Measurements from ENCODE around the gene OAF. TPM values are rescaled to one million over a fixed set of nuclear protein-coding genes. Genes with fewer than 3 reads are reported as not detected.

The OAF gene
- total RNA-seq, 1 donor from 2014 or later = 56.7 TPM

DNA sequence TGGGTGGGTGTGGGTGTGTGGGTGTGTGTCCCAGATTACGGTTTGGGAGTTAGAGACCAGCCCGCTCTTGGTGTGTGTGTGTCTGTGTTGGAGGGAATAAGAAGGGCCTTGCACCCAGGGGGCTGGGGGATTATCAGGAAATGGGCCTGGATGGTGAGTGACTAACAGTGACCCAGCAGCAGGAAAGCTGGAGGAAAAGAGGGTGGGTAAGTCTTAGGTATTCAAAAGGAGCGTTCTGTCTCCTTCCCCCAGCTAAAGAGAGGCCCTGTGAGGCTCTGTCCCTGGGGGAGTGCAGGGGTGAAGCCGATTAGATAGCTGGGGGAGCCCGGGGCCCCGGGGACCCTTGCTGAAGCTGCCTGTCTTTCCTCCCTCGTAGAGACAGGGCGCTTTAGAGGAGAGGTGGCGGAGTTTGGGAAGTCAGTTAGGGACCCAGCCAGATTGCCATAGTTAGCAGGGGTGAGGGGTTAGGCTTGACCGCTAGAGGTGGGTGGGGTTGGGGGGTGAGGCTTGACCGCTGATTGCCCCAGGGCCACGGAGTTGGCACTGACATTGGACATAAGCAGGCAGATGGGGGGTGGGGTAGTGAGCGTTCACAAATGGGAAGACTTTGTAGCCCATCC, 1.5 kb downstream of the OAF start:
- no peak for DNase-seq (ENCODE audit: extremely low spot score in 2 of 2)
- H3K4me3 ChIP-seq = peak overlapping the region; percentile 49 to 83
- peaks cover 91% of the 10 kb centered on the region for H3K4me1 ChIP-seq
- intact Hi-C loops (cut with DNase I) = no loop called here
- H3K36me3 ChIP-seq = no peaks in the 10 kb centered on the region
- no peaks in the 10 kb centered on the region for H3K27me3 ChIP-seq
- no peaks in the 10 kb centered on the region for H3K9me3 ChIP-seq
- TF ChIP-seq POLR2AphosphoS5 (IDR thresholded peaks at IDR 0.05; ENCODE audit: insufficient read depth in 1 of 2, low read depth in 1 of 2) (no peak), POLR2A (IDR thresholded peaks at IDR 0.05) (no peak)
- TF ChIP-seq, protein P1, sequence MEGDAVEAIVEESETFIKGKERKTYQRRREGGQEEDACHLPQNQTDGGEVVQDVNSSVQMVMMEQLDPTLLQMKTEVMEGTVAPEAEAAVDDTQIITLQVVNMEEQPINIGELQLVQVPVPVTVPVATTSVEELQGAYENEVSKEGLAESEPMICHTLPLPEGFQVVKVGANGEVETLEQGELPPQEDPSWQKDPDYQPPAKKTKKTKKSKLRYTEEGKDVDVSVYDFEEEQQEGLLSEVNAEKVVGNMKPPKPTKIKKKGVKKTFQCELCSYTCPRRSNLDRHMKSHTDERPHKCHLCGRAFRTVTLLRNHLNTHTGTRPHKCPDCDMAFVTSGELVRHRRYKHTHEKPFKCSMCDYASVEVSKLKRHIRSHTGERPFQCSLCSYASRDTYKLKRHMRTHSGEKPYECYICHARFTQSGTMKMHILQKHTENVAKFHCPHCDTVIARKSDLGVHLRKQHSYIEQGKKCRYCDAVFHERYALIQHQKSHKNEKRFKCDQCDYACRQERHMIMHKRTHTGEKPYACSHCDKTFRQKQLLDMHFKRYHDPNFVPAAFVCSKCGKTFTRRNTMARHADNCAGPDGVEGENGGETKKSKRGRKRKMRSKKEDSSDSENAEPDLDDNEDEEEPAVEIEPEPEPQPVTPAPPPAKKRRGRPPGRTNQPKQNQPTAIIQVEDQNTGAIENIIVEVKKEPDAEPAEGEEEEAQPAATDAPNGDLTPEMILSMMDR (IDR thresholded peaks at IDR 0.05) = no peak
- peak overlapping the region; percentile 80 for H3K27ac ChIP-seq

DNA sequence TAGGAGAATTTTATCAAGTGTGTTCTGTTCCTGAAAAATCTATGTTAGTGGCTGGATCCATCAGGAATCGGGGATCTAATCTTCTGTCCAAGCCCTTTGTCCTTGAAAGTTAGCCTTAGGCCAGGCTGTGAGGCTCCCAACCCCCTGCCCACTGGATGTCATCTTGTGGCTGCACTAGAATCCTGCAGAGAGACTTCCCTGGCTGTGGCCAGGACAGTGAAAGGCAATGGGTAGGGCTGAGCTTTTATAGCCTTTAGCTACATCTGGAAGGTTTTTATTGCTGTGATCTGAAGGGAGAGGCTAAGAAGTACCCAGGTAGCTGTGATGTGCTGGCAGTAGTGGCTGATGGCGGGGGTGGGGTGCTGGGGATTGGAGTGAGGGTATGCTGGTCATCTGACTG, 2.1 kb downstream of the OAF start:
- no peaks in the 10 kb centered on the region for H3K36me3 ChIP-seq
- H3K4me1 ChIP-seq = peaks cover 91% of the 10 kb centered on the region
- peak overlapping the region; percentile 49 to 83 for H3K4me3 ChIP-seq
- no peak for DNase-seq (ENCODE audit: extremely low spot score in 2 of 2)
- no peaks in the 10 kb centered on the region for H3K9me3 ChIP-seq
- TF ChIP-seq POLR2AphosphoS5 (IDR thresholded peaks at IDR 0.05; ENCODE audit: insufficient read depth in 1 of 2, low read depth in 1 of 2) (no peak), POLR2A (IDR thresholded peaks at IDR 0.05) (no peak)
- TF ChIP-seq, protein P1 (IDR thresholded peaks at IDR 0.05) = no peak
- no peaks in the 10 kb centered on the region for H3K27me3 ChIP-seq
- intact Hi-C loops (cut with DNase I) = no loop called here
- H3K27ac ChIP-seq = peak overlapping the region; percentile 80

DNA sequence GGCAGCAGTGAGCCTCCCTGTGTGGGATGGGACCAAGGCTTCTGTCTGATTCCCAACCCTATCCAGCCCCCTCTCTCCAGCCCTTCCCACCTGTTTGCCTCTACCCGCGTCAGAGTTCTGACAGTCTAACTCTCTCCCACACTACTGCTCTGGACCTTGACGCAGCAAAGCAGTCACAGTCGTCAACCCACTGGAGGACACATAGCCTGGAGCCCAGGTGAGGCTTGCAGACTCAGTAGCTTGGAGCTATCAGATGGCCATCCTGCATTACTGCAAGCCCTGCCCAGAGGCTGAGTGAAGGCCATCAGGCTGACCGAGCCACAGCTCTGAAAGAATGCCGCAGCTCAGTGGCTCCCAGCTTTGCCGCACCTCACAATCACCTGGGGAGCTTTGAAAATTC, 3.7 kb downstream of the OAF start:
- TF ChIP-seq, protein P1 (IDR thresholded peaks at IDR 0.05) = no peak
- TF ChIP-seq POLR2A (IDR thresholded peaks at IDR 0.05) (no peak), POLR2AphosphoS5 (IDR thresholded peaks at IDR 0.05; ENCODE audit: insufficient read depth in 1 of 2, low read depth in 1 of 2) (no peak)
- Histone ChIP-seq H3K27me3 (no peaks in the 10 kb centered on the region), H3K9me3 (no peaks in the 10 kb centered on the region), H3K4me1 (peaks cover 91% of the 10 kb centered on the region), H3K27ac (peak overlapping the region; percentile 83), H3K36me3 (no peaks in the 10 kb centered on the region), H3K4me3 (no peak overlapping the region)
- intact Hi-C loops (cut with DNase I) = no loop called here
- no peak for DNase-seq (ENCODE audit: extremely low spot score in 2 of 2)

DNA sequence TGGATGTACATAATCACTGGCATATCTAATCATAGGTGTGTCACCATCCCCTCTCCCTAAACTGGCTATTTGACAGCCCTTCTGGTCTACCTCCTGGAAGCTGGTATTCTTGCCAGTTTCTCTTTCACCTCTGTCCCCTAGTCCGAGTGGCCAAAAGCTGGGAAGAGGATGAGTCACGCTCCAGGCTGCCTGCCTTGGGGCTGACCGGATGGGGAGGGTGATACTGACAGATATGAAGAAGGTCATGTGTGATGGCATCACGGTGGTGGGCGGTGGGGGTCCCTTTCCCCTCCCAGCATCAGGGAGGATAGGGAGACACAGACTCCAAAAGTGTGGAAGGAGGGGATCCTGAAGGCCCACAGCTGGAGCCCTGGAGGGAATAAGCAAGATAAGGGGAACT, 4.8 kb downstream of the OAF start:
- H3K27ac ChIP-seq = peak overlapping the region; percentile 83
- no peak for TF ChIP-seq POLR2A (IDR thresholded peaks at IDR 0.05)
- peak in 1 of 2 donors; percentile 43 for TF ChIP-seq POLR2AphosphoS5 (IDR thresholded peaks at IDR 0.05; ENCODE audit: insufficient read depth in 1 of 2, low read depth in 1 of 2)
- no peaks in the 10 kb centered on the region for H3K27me3 ChIP-seq
- DNase-seq (ENCODE audit: extremely low spot score in 2 of 2) = no peak
- H3K36me3 ChIP-seq = no peaks in the 10 kb centered on the region
- H3K4me3 ChIP-seq = no peak overlapping the region
- no peaks in the 10 kb centered on the region for H3K9me3 ChIP-seq
- peaks cover 94% of the 10 kb centered on the region for H3K4me1 ChIP-seq
- intact Hi-C loops (cut with DNase I) = no loop called here

DNA sequence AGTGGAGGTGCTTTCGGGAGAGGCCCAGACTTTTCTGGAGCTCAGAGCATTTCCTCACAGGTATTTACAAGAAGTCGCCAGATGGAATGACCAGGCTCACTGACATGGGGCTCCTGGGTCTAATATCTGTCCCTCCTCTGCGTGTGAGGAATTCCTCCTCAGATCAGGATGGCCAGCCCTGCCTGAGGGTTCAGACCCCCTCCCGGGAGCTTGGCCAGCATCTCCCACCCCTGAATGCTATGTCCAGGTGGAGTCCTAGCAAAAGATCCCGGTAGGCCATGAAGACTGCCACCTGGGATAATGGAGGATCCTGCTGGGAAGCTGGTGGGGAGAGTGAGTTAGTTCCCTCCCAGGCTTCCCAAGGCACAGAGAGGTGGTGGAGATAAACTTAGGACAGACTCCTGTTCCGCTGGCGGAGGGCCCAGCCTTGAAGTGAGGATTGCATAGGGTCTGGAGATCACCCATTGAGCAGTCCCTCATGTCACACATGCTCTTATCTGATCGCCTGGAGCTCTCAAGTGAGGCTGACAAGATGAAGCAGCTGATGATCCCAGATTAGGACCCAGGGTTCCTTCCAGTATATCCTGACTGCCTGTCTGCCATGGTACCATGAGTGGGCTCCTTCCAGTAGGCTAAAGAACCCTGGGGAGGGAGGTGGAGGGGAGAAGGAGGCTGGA, 5.7 kb downstream of the OAF start:
- Histone ChIP-seq H3K4me3 (no peak overlapping the region), H3K36me3 (no peaks in the 10 kb centered on the region), H3K27me3 (no peaks in the 10 kb centered on the region), H3K27ac (peak overlapping the region; percentile 83), H3K4me1 (peaks cover 100% of the 10 kb centered on the region), H3K9me3 (no peaks in the 10 kb centered on the region)
- TF ChIP-seq POLR2A (IDR thresholded peaks at IDR 0.05) = no peak
- no peak for TF ChIP-seq POLR2AphosphoS5 (IDR thresholded peaks at IDR 0.05; ENCODE audit: insufficient read depth in 1 of 2, low read depth in 1 of 2)
- TF ChIP-seq, protein P1 (IDR thresholded peaks at IDR 0.05) = no peak
- intact Hi-C loops (cut with DNase I) = no loop called here
- no peak for DNase-seq (ENCODE audit: extremely low spot score in 2 of 2)
